Left renal cortex interstitium (tissue), 4 donors: ENCODE data around the gene CEP131. TPM values are rescaled to one million over a fixed set of nuclear protein-coding genes. Genes with fewer than 3 reads are reported as not detected.

Experiments used
- DNase-seq, 4 donors: peaks; one replicate each; pipeline ENCODE4 v3.0.0-alpha.2; 2013; ENCODE audit warnings: low read depth in 4 of 4, low spot score in 2 of 4, missing footprints in 1 of 4
- polyA plus RNA-seq, 4 donors: library from polyadenylated mRNA; unstranded; fragments of 120-200 nt; gene quantifications; one replicate each; pipeline ENCODE4 v1.2.1, GENCODE V29; 2013; ENCODE audit not compliant: insufficient read length in 4 of 4

Gene CEP131
- polyA plus RNA-seq, 4 donors = 12.3 to 26.9 (median 22.9) TPM

DNA sequence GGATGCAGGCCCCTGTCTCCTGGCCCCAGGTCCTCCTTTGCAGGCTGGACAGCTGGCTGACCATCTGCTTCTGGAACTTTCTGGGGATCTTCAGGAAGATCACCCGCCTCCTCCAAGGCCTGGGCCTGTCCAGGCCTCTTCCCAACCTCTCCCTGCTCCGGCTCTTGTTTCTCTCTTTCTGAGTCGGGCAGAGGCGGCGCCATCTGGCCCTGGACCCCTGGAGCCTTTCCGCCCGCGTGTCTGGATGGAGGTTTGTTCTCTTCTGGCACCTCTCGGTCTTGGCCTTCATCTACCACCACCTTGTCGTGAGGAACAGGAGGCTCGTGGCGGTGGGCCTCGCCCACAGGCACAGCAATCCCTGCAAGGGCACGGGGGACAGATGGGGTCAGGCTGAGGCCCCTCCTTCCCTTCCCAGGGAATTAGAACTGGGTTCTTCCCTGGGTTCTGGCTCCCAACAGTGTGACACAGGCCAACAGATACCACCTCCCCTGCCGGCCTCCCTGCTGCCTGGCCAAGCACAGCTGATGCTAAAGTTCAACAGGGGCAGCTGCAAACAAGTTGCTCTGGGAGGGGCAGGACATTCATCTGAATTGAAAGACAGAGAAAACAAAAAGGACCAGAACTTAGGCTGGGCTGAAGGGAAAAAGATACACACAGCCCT lies 29.7 kb upstream of the CEP131 start:
- DNase-seq = no peak

DNA sequence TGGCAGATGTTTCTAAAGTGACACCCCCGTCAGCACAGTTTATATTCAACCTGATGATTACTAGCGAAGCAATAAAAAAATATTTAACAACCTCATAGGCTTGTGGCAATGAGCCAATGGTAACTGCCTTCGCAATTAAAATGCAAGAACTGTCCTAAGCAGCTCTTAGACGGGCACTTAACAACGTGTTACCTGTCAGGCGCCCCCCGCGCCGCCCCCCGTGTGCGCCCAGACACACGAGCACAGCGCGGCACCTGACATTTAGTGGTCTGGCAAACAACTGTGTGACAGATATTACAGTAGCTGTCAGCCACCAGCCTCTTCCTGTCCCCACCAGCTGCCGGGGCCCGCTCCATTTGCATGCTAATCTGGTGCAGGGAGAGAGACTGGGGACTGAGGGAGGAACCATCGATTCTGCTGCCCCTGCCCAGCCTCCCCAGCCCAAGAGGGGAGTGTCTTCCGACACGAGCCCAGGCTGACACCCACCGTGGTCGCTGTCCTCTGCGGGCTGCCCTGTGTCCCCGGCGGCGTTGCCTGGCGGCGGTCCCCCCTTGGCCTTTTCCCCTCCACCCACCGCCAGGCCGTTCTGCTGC lies 29.0 kb upstream of the CEP131 start:
- DNase-seq = no peak

DNA sequence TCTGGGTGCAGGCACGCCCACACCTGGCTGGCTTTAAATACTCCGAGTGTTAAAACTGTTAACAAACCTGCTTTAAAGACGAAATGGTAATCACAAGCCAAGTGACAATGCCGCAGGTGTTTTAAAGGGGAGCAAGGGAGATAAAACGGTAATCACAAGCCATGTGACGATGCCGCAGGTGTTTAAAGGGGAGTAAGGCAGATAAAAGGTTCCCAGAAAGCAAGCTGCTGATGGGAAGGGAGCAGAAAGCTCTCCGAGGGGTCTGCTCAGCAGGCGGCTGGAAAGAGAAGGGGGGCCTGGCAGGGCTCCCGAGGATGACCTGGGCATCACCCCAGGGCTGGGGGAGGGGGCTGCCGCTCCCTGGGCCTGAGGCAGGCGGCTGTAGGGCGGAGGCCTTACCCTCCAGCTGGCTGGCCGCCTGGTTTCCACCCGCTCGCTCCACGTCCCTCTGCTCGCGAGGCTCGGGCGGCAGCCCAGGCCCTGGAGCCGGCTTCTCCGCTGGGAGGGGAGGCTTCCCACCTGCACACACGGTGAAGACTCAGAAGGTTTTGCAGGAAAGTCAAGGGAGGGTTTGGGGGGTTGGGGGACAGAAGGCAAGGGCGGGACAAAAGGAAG lies 28.4 kb upstream of the CEP131 start:
- no peak for DNase-seq

DNA sequence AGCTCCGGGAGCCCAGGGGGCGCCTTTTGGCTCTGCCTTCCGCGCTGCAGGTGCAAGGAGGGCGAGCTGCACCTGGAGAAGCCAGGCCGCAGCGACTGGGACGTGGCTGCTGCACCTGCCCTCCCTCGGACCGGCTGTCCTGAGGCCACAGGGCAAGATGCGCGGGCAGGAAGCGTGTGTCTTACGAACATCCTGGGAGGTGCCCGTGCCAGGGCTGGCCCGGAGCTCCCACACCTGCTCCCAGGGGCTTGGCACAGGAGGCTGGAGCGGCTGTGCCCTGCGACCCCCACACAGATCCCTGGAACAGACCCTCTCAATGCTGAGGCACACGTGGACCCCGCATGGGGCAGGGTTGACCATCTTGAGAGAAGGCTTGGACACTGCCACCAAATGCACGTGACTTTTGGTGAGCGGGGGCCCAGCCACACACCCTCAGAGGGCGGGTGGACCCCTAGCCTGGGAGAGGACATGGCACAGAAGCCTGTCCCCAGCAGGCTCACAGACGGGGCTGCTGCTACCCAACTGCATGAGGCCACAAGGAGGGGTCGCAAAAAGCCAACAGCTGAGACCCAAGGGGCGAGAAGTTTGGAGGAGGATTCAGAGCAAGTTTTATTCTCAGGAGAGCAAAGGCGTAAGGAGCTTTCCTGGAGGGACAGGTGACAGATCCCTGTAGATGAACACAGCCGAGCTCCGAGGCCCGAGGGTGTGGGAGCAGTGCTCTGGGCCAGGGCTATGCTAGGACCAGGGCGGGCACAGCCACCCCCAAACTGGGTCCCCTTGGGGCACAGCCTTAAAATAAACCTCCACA lies 27.7 kb upstream of the CEP131 start:
- DNase-seq = no peak

DNA sequence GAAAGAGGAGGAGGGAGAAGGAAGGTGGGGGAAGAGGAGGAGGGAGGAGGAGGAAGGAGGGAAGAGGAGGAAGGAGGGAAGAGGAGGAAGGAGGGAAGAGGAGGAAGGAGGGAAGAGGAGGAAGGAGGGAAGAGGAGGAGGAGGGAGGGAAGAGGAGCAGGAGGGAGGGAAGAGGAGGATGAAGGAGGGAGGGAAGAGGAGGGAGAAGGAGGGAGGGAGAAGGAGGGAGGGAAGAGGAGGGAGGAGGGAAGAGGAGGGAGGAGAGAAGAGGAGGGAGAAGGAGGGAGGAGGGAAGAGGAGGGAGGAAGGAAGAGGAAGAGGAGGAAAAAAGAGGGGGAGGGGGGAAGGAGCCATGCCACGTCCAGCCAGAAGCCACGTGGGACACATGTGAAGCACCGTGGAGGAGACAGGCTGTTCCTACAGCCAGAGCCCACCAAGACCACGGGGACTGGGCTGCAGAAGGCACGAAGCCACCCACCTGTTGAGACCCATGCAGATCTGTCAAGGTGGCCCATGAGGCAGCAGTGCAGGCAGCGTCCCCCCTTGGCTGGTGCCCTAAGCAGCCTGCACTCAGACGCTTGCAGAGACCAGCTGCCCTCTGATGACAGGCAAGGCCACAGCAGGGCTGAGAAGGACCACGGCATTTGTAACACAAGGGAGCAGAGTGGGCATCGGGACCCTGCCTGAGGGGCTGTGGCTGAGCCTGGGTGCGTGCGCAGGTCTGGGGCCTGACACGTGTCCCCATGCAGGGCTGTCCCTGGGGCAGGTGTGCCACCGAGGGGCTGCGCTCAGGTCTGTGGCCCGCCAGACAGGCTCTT lies 26.7 kb upstream of the CEP131 start:
- no peak for DNase-seq

DNA sequence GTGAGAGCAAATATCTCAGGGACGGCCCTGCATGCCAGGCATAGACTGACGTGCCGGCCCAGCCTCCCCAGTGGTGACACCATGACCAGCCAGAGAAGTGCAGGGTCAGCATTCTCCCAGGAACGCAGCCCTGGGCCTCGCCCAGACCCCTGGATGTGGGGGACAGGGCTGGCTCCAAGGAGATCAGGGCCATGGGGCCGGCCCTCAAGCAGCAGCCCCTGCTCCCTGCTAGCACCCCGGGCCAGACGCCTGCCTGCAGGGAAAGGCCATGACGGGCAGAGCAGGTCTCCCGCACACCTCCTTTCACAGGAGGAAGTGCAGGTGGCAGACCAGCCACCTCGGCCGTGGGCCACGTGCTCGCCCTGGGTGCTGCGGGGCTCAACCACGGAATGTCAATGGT lies 25.9 kb upstream of the CEP131 start:
- DNase-seq = no peak

DNA sequence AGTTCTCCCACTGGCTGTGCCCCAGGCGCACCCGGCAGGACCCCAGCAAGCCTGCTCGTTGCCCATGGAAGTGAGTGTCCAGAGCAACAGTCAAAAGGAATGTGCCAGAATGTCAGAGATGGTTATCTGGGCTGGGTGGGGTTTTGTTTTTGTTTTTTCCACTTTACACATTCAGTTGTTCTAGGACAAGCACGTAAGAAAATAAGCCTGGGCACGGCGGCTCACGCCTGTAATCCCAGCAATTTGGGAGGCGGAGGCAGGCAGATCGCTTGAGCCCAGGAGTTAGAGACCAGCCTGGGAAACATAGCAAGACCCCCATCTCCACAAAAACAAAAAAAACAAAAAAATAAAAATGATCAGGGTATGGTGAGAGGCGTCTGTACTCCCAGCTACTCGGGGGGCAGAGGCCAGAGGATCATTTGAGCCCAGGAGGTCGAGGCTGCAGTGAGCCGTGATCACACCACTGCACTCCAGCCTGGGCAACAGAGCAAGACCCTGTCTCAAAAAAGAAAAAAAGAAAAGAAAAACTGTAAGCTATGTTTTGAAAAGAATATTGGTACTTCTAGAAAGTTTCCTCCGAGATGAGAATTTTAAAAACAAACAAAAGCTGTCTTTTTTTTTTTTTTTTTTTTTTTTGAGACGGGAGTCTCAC lies 24.7 kb upstream of the CEP131 start:
- DNase-seq = no peak

DNA sequence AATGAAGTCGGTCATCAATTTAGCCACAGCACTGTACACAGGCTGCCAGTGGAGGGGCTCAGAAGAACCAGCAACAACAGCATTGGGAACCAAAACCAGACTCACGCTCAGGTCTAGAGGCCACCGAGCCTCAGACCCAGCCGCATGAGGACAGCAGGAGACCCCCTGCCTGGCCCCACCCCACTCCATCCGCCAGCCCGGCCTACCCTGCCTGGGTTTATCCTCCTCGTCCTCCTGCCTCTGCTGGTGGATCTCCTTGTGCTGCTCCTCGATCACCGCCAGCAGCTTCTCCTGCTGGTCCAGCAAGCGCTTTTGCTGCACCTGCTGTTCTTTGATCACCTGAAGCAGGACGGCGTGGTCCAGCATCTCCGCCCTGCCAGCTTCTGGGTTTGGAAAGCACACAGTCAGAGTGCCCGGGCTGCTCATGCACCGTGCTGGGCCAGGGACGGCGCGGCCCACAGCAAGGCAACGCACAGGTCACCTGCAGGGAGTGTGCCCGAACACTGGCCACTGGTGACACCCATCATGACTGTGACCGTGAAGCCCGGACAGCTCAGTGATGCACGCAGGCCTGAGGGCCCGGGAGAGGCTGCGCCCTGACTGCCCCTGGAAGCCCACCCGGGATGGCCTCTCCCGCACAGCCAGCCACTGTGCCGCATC lies 24.0 kb upstream of the CEP131 start:
- DNase-seq = no peak

DNA sequence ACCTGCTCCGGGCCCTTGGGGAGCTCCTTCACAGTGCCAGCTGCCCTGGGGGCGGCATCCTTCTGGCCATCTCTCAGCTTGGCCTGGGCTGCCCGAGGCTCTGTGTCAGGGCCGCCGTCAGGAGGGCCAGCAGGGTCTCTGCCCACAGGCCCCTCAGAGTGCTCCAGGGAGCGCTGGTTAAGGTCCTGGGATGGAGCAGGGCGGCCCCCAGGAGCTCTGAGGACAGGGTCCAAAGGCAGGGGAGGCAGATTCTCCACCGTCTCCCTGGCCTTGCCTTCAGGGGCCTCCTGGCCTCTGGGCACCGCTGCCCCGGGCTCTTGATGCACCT lies 23.5 kb upstream of the CEP131 start:
- DNase-seq = no peak

DNA sequence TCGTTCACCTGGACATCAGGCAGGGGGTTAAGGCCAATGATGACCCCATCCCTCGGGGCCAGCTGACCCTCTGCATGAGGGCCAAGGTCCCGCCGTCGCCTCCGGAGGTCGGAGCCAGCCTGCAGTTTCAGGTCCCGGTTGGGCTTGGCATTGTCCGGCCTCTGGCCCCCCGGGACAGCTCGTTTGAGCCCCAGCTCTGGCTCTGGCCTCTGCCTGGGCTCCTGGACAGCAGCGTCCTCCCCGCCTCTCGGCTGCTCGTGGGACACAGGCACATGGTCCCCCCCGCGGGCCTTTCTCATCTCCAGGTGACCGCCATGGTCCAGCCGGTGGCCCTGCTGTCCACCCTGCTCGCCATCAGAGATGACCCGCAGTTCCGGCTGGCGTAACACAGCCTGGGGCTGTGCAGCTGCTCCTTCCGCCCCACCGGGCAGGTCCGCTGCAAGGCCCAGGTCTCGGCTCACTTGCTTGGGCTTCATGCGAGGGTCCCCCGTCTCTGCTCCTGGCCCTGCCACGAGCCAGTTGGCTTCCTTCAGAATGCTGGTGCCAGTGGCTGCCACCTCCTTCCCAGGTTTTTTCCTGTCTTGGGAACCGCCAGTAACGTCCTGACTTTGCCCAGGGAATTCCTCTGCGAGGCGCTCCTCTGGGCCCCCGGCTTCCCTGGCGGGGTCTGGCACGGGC lies 23.0 kb upstream of the CEP131 start:
- no peak for DNase-seq

DNA sequence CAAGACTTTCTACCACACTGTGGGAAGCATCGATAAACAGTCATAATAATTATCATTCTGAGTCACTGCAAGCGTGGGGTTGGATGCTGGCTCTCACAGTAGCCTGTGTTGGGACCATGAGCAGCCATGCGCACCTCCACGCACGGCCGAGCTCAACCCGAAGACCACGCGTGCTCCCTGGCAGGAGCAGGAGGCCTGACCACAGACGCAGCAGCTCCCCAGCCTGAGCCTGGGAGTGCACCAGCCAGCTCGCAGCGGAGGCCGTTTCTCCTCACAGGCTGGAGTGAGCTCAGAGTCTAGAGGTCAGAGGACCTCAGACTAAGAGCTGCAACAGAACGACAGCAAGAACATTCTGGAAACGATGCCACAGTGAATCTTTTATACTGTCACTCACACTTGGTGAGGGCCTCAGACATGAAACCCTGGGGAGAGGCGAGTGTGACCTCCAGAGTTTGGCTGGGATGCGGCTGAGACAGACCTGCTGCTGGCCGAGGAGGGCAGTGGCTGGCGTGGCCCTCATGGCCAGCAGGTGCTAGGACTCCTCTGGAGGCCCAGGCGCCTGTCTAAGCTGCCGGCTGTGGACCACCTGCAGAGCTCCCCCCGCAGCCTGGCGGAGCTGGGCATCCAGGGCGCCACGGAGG lies 22.4 kb upstream of the CEP131 start:
- no peak for DNase-seq

DNA sequence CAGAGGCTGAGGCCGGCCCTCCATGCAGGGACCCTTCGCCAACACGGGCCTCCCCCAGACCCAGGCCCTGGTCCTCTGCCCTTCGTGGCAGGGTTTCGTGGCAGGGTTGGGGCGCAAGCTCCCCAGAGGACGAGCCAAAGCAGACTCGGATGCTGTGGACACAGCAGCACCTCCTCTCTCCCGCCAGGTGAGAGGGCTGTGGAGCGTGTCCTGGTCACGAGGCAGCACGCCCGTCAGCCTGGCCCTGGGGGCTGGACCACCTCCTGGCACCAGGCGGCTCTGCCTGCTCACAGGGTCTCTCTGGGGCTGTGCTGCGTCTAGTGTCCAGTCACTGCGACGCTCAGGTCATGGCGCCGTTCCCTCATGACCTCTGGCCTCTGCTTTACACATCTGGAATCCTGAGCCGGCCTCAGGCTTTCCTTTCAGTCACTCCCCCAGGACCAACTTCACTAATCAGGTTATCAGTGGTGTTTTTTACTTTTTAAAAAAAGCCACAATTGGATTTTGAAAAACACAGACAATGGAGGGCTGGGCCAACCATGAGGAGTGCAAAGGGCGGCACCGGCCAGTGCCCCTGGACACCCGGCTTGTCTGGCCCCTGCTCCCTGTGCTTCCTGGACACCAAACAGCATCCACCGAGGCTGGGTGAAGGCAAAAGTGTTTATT lies 21.7 kb upstream of the CEP131 start:
- no peak for DNase-seq

DNA sequence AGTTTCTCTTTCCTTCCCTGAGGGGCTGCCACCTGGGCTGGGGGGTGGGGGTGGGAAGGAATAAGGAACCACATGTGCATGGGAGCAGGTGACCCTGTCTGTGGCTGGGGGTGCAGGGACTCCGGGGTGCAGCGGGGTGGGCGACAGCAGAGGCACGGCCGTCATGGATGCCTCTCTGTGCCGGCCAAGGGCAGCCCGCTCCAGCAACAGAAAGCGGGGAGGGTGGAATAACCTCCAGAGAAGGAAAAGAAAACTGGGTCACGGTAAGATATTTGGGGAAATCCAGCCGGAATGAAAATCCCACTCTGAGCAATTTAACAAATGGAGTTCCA lies 20.5 kb upstream of the CEP131 start:
- no peak for DNase-seq

DNA sequence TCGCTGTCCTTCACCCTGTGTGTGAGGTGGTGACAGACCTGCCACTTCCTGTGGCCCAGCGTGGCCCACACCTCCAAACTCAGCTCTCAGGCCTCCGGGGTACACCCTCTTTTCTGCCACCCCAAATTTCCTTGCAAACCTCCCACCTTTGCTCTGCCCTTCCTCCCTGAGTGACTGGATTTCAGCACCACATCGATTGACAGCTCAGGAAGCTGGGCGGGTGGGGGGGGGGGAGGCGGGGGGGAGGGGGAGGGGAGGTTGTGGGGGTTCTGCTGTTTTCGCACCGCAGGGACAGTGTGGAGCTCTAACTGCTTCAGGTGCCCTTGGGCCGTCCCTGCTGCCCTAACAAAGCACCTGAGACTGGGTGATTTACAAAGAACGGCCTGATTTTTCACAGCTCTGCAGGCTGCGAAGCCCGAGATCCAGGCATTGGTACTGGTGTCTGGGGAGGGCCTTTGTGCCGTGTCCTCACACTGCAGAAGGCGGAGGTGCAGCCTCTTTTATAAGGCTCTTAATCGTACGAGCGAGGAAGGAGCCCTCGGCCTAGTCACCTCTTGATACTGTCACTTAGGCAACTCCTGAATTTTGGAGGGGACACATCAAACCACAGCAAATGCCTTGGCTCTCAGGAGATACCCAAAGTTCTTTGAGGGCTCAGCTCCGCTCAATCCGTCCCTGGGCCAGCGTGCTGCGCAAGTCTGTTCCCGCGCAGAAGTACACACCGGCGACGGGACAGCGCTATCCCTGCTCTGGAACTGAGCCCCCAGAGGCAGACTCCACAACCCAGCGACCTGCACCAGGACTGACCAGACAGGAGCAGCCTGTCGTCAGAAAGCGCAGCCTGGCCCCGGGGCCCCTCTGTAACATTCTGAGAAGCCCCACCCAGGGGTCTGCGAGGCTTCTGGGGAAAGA lies 19.9 kb upstream of the CEP131 start:
- DNase-seq = no peak

DNA sequence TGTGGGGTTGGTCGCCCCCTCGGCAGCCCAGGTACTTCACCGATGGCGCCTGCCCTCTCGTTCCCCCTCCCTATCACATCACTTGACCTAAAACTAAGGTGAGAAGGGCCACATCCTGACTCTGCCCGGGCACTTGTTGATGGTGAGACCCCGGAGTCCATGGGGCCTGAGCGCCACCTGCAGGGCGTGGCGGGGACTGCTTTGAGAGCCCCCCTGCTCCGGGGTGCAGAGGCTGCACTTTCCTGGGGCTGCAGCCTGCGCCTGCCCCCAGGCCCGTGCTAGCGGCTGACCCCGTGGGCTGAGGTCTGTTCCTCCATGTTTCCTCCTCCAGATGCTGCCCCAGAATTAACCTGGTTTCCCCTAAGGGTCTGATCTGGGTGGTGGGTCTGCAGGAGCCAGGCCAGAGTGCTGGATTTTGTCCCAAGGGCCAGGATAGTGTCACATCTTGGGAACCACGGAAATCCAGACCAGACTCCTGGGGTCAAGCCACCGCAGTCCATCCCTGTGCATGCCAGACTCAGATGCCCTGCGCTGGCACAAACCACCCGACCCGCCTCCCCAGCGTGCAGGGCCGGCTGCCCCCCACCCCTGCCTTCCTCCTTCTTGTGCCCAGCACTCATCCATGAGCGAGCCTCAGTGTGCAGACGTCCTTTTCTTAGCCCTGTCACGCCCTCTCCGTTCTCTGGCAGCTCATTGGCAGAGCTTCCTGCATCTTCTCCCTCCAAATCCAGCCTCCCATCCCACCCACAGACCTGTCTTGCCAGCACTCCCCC lies 19.1 kb upstream of the CEP131 start:
- no peak for DNase-seq

DNA sequence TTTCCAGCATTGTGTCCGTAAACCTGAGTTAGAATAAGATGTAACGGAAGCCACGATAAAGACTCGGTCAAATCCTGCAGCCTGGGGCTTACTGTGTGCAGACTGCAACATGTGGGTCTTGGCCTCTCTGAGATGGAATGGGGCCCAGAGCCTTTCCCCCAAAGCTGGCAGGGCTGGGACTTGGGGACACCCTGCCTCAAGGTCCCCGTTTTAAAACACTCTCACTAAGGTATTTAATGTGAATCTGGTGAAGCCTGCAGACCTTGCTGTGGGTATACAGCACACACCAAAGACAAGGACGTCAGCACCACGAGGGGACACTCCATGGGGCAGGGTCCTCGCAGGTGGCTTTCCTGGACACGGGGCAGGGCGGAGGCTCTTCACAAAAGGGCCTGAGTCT lies 18.4 kb upstream of the CEP131 start:
- DNase-seq = no peak

DNA sequence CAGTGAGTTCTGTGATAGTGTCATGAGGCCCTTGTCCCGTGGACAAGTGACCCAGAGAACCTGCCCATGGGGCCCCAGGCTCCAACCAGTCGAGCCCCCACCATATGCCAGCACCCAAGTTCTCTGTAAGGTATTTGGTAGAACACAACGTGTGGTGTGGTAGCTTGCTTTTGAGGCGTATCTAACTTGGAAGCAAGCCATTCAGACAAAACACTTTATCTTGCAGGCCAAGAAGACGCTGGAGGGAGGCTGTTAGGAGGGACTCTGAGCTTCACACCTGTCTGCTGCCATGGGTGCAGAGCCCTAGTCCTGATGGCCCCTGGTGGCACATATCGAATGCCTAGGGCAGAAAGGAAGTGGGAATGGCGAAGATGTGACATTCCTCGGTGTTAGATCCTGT lies 18.0 kb upstream of the CEP131 start:
- DNase-seq = no peak
